Fibroblast of lung (primary cell): Measurements from ENCODE around the gene RNF14. TPM values are rescaled to one million over a fixed set of nuclear protein-coding genes. Genes with fewer than 3 reads are reported as not detected.

Experiments used
- DNase-seq, 2 donors: peaks; one replicate each; pipeline versions ENCODE4 v3.0.0 to v3.0.0-alpha.2; 2010; ENCODE audit warnings: low read depth in 2 of 2
- H2AFZ ChIP-seq: 2 replicates; pipeline ENCODE4 v1.5.1; 2012; ENCODE audit warnings: low read length, control low read depth, inconsistent platforms
- H3K27ac ChIP-seq: 2 replicates; pipeline ENCODE4 v1.5.1; 2011; ENCODE audit warnings: low read length, control low read depth; ENCODE audit not compliant: insufficient read depth
- H3K27me3 ChIP-seq: 2 replicates; pipeline ENCODE4 v1.5.1; 2011; ENCODE audit warnings: mild to moderate bottlenecking, low read length; ENCODE audit not compliant: control insufficient read depth, insufficient read depth
- H3K36me3 ChIP-seq: 2 replicates; pipeline ENCODE4 v1.5.1; 2011; ENCODE audit warnings: low read length; ENCODE audit not compliant: control insufficient read depth, insufficient read depth
- H3K4me1 ChIP-seq: 2 replicates; pipeline ENCODE4 v1.5.1; 2011; ENCODE audit warnings: low read length; ENCODE audit not compliant: control insufficient read depth, insufficient read depth; ENCODE audit errors: extremely low read depth
- H3K4me2 ChIP-seq: 2 replicates; pipeline ENCODE4 v1.5.1; 2011; ENCODE audit warnings: low read length, control low read depth; ENCODE audit not compliant: insufficient read depth; ENCODE audit errors: extremely low read depth
- H3K4me3 ChIP-seq, 4 experiments: fragments of 200-600 bp in 1 of 4; sonication (generic) in 1 of 4; replicated peaks in 1 of 4; 2 replicates each; pipeline ENCODE4 v1.5.1; 2011 to 2016; ENCODE audit warnings: low read length in 4 of 4, low read depth in 3 of 4, mild to moderate bottlenecking in 3 of 4, control low read depth in 2 of 4, inconsistent platforms in 1 of 4, mixed read lengths in 1 of 4; ENCODE audit not compliant: insufficient read depth in 1 of 4; ENCODE audit errors: control extremely low read depth in 1 of 4
- H3K79me2 ChIP-seq: 2 replicates; pipeline ENCODE4 v1.5.1; 2012; ENCODE audit warnings: mild to moderate bottlenecking, low read length, inconsistent platforms; ENCODE audit not compliant: control insufficient read depth, insufficient read depth
- H3K9ac ChIP-seq: 2 replicates; pipeline ENCODE4 v1.5.1; 2011; ENCODE audit warnings: mild to moderate bottlenecking, low read length, control low read depth; ENCODE audit not compliant: insufficient read depth
- H3K9me3 ChIP-seq: 2 replicates; pipeline ENCODE4 v1.5.1; 2012; ENCODE audit warnings: low read depth, low read length; ENCODE audit not compliant: control insufficient read depth, insufficient read depth
- H4K20me1 ChIP-seq: 2 replicates; pipeline ENCODE4 v1.5.1; 2011; ENCODE audit warnings: low read length; ENCODE audit not compliant: control insufficient read depth, insufficient read depth; ENCODE audit errors: extremely low read depth
- CTCF ChIP-seq, 2 donors: IDR thresholded peaks in 1 of 2; conservative IDR thresholded peaks in 1 of 2; 1 replicate in 1 of 2; 2 replicates in 1 of 2; pipeline ENCODE4 v1.5.1; 2011 to 2012; ENCODE audit warnings: low read length in 2 of 2, control low read depth in 1 of 2, inconsistent platforms in 1 of 2, low read depth in 1 of 2, mild to moderate bottlenecking in 1 of 2
- EZH2 ChIP-seq: IDR thresholded peaks from 2 replicates; pipeline ENCODE4 v1.5.1; 2012; ENCODE audit warnings: low read length, control low read depth, mild to moderate bottlenecking; ENCODE audit errors: missing control alignments
- polyA plus RNA-seq, 2 donors: library from polyadenylated mRNA; depleted of rRNA in 1 of 2; stranded (reverse) in 1 of 2; unstranded in 1 of 2; fragments of >200 nt; gene quantifications; 2 replicates each; pipeline ENCODE4 v1.2.1, GENCODE V29; 2011 to 2012; ENCODE audit warnings: missing spikeins in 1 of 2
- total RNA-seq: library from RNA; depleted of rRNA; stranded (reverse); fragments of >200 nt; gene quantifications from 2 replicates; pipeline ENCODE4 v1.2.1, GENCODE V29; 2014

Gene RNF14
- total and polyA plus RNA-seq, 2 donors (not counting 1 experiment from before 2014, with no cell fraction given), result 62.9 to 65.3 TPM

DNA sequence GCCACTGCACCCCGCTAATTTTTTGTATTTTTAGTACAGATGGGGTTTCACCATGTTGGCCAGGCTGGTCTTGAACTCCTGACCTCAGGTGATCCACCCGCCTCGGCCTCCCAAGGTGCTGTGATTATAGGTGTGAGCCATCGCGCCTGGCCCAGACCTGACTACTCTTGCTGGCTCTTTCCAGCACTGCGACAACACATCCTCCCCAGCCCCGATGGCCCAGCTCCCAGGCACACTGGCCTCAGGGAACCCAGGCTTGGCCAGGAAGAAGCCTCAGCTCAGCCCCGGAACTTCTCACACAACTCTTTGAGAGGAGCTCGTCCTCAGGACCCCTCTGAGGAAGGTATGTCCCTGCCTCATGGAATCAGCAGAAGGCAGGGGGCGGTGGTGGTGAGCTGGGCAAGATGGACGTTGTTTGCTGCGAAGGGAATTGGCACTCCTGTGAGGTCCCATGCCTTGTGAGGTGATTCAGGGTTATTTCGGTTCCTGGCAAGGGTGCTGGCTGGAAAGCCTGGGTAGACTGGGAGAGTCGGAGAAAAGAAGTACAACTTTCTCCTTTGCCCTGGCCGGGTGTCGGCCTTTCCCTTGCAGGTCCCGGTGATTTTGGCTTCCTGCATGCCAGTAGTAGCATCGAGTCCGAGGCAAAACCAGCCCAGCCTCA lies 39.4 kb upstream of the RNF14 start:
- H3K9ac ChIP-seq, result no peak overlapping the region
- H3K4me3 ChIP-seq, result no peak overlapping the region
- H2AFZ ChIP-seq, result no peak overlapping the region
- H3K27me3 ChIP-seq, result no peaks in the 10 kb centered on the region
- H3K27ac ChIP-seq, result no peak overlapping the region
- peaks cover under 1% of the 10 kb centered on the region for H3K4me1 ChIP-seq
- TF ChIP-seq CTCF (conservative IDR thresholded peaks at IDR 0.05 in 1 of 2, IDR thresholded peaks at IDR 0.05 in 1 of 2; ENCODE audit: low read depth in 1 of 2, low read length in 2 of 2) (no peak), EZH2 (no peak)
- no peaks in the 10 kb centered on the region for H4K20me1 ChIP-seq
- H3K4me2 ChIP-seq, result no peak overlapping the region
- H3K36me3 ChIP-seq, result peaks cover 38% of the 10 kb centered on the region
- H3K79me2 ChIP-seq, result peaks cover 3% of the 10 kb centered on the region
- no peaks in the 10 kb centered on the region for H3K9me3 ChIP-seq
- no peak for DNase-seq

- Histone ChIP-seq H4K20me1 (no peaks in the 10 kb centered on the region), H2AFZ (no peak overlapping the region), H3K27me3 (no peaks in the 10 kb centered on the region), H3K4me3 (no peak overlapping the region), H3K9me3 (no peaks in the 10 kb centered on the region), H3K36me3 (peaks cover 37% of the 10 kb centered on the region), H3K9ac (no peak overlapping the region), H3K27ac (no peak overlapping the region), H3K79me2 (no peaks in the 10 kb centered on the region), H3K4me2 (no peak overlapping the region), H3K4me1 (no peaks in the 10 kb centered on the region)
- no peak for DNase-seq
- no peak for TF ChIP-seq CTCF (conservative IDR thresholded peaks at IDR 0.05 in 1 of 2, IDR thresholded peaks at IDR 0.05 in 1 of 2; ENCODE audit: low read depth in 1 of 2, low read length in 2 of 2)
- no peak for TF ChIP-seq EZH2
Observed at GRCh38 chr5:141931694-141932093, 37.2 kb upstream of the RNF14 start.

DNA sequence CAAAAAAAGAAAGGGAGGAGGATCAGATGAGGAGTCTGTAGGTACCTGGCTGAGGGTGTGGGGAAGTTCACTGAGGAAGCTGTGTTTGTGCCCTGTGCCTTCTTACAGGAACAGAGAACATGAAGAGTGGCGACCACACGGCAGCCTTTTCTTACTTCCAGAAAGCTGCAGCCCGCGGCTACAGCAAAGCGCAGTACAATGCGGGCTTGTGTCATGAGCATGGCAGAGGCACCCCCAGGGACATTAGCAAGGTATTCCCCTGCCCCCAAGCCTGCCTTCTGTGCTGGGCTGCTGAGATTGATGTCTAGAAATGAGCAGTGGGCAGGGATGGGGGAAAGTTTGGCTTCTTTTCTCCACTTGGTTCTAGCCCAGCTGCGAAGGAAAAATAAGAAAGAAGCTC lies 35.8 kb upstream of the RNF14 start:
- Histone ChIP-seq H3K27me3 (no peaks in the 10 kb centered on the region), H3K36me3 (peaks cover 36% of the 10 kb centered on the region), H2AFZ (no peak overlapping the region), H3K9ac (no peak overlapping the region), H3K27ac (no peak overlapping the region), H3K4me2 (no peak overlapping the region), H3K9me3 (no peaks in the 10 kb centered on the region), H3K4me3 (no peak overlapping the region), H4K20me1 (no peaks in the 10 kb centered on the region), H3K4me1 (no peaks in the 10 kb centered on the region), H3K79me2 (no peaks in the 10 kb centered on the region)
- DNase-seq, result no peak
- TF ChIP-seq EZH2 (no peak), CTCF (conservative IDR thresholded peaks at IDR 0.05 in 1 of 2, IDR thresholded peaks at IDR 0.05 in 1 of 2; ENCODE audit: low read depth in 1 of 2, low read length in 2 of 2) (no peak)
